GM18508 (cell line): Measurements from ENCODE around the gene PRR12.

Experiments used
- ATAC-seq: cut with Tn5 transposase; IDR thresholded peaks from one replicate; pipeline ENCODE4 v1.9.1; 2021; ENCODE audit warnings: moderate number of reproducible peaks; ENCODE audit not compliant: insufficient read depth, unreplicated experiment

The PRR12 gene

GRCh38 chr19:49660338-49660961, 69.5 kb downstream of the PRR12 start:
- ATAC-seq: no peak

GRCh38 chr19:49662011-49662410, 71.0 kb downstream of the PRR12 start:
- ATAC-seq: no peak

GRCh38 chr19:49663224-49663623, 72.2 kb downstream of the PRR12 start:
- no peak for ATAC-seq

- ATAC-seq: no peak
Measured at GRCh38 chr19:49664171-49665035, 73.4 kb downstream of the PRR12 start.

GRCh38 chr19:49665036-49665350, 74.0 kb downstream of the PRR12 start:
- no peak for ATAC-seq

GRCh38 chr19:49665351-49666119, 74.6 kb downstream of the PRR12 start, which contains the start of the genes BCL2L12 and IRF3:
TSS of gene BCL2L12 (plus strand) at chr19:49665933. CDS start at chr19:49666693, 760 bp downstream.
TSS of gene IRF3 (minus strand) at chr19:49665857. CDS start at chr19:49664838, 1,019 bp downstream.
- ATAC-seq: peak; percentile 72

- ATAC-seq: no peak
Measured at GRCh38 chr19:49666120-49666444, 75.1 kb downstream of the PRR12 start.

- ATAC-seq: no peak
Measured at GRCh38 chr19:49667473-49667872, 76.5 kb downstream of the PRR12 start.

- no peak for ATAC-seq
Measured at GRCh38 chr19:49669516-49669915, 78.5 kb downstream of the PRR12 start.

GRCh38 chr19:49672131-49672919, 81.3 kb downstream of the PRR12 start:
- no peak for ATAC-seq
